ENCODE data around the gene HPX.
A peak's percentile ranks its signal among the peaks of the same experiment; 100 is the strongest.

HPX gene

DNA sequence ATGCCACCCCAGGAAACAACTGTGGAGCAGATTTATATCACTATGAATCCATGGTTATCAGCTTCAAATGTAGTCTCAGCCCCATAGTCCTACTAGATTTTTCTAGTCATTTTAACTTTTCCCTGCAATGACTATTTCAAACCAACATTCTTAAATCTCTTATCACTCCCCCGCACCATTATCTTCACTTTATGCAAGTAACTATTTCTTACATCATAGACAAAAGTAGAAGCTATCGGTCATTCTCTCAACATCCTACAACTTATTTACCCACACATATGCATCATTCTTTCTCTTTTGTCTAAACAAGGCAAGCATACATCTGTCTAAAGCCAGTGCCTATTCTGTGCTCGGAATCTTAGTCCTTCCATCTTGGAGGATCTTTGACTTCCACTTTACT is 44.9 kb upstream of the HPX start:
- TF ChIP-seq CSDC2 (CRISPR knock-in tag; IDR thresholded peaks at IDR 0.05), result no peak
- no peak for TF ChIP-seq ZFP30 (CRISPR knock-in tag; IDR thresholded peaks at IDR 0.05)
- TF ChIP-seq ESRRG (CRISPR knock-in tag; IDR thresholded peaks at IDR 0.05), result no peak
- no peak for TF ChIP-seq GLIS3 (CRISPR knock-in tag; IDR thresholded peaks at IDR 0.05)
- TF ChIP-seq TCF4 (CRISPR knock-in tag; IDR thresholded peaks at IDR 0.05; ENCODE audit: borderline replicate concordance), result no peak
- TF ChIP-seq SNAI2 (CRISPR knock-in tag; IDR thresholded peaks at IDR 0.05), result no peak
- TF ChIP-seq, protein P1, sequence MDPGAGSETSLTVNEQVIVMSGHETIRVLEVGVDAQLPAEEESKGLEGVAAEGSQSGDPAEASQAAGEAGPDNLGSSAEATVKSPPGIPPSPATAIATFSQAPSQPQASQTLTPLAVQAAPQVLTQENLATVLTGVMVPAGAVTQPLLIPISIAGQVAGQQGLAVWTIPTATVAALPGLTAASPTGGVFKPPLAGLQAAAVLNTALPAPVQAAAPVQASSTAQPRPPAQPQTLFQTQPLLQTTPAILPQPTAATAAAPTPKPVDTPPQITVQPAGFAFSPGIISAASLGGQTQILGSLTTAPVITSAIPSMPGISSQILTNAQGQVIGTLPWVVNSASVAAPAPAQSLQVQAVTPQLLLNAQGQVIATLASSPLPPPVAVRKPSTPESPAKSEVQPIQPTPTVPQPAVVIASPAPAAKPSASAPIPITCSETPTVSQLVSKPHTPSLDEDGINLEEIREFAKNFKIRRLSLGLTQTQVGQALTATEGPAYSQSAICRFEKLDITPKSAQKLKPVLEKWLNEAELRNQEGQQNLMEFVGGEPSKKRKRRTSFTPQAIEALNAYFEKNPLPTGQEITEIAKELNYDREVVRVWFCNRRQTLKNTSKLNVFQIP (CRISPR knock-in tag; IDR thresholded peaks at IDR 0.05; ENCODE audit: borderline replicate concordance, low read depth), result no peak
- TF ChIP-seq OSR1 (CRISPR knock-in tag; IDR thresholded peaks at IDR 0.05), result no peak
- TF ChIP-seq ZC3H10 (CRISPR knock-in tag; IDR thresholded peaks at IDR 0.05), result no peak
- no peak for ATAC-seq

DNA sequence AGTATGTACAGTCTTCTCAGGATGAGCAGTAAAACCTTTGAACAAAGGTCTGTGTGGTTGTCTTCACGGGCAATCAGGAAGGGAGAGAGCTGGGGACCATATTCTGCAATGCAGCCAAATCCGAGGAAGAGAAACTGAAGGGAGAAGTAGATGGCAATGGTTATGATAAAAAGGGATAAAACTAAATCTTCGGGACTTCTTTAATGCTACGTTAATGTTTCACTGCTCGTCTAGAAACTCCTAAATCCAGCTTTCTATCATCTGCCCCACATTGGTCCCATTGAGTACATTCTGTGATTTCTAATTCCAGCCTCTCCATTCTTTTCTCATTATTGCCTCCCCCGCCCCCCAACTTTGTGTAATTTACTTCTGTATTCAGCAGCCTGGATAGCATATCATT is 42.2 kb upstream of the HPX start:
- TF ChIP-seq SNAI2 (CRISPR knock-in tag; IDR thresholded peaks at IDR 0.05), result no peak
- no peak for ATAC-seq

DNA sequence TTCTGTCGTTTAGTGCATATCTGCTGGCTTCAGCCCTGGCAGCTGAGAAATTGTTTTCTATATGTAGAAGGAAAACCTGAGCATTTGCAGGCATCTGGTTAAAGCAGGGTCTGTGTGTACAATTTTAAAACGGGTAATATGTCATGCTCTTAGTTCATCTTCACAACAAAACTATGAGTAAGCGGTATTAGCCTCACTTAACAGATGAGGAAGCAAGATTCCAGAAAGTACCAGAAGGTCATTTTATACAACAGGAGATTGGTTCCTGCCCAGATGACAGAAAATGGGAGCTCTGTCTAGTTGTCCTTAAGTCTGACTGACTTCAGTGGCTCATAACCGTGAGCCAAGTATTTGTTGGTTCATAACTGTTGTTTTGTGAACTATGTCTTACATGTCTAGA is 41.7 kb upstream of the HPX start:
- TF ChIP-seq, protein P2, sequence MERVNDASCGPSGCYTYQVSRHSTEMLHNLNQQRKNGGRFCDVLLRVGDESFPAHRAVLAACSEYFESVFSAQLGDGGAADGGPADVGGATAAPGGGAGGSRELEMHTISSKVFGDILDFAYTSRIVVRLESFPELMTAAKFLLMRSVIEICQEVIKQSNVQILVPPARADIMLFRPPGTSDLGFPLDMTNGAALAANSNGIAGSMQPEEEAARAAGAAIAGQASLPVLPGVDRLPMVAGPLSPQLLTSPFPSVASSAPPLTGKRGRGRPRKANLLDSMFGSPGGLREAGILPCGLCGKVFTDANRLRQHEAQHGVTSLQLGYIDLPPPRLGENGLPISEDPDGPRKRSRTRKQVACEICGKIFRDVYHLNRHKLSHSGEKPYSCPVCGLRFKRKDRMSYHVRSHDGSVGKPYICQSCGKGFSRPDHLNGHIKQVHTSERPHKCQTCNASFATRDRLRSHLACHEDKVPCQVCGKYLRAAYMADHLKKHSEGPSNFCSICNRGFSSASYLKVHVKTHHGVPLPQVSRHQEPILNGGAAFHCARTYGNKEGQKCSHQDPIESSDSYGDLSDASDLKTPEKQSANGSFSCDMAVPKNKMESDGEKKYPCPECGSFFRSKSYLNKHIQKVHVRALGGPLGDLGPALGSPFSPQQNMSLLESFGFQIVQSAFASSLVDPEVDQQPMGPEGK (CRISPR knock-in tag; IDR thresholded peaks at IDR 0.05; ENCODE audit: borderline replicate concordance), result no peak
- ATAC-seq, result no peak

DNA sequence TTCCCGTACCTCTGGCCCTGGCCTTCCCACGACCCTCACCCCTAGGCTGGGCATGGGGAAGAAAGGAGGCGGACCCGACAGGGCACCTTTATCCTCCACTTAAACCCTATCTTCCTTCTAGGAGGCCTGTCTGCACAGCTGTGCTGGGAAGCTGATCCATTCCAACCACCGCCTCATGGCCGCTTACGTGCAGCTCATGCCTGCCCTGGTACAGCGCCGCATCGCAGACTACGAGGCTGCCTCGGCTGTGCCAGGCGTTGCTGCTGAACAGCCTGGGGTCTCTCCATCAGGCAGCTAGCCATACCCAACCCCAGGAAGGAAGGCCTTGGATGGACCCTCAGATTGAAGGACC is 41.1 kb upstream of the HPX start:
- TF ChIP-seq TCF4 (CRISPR knock-in tag; IDR thresholded peaks at IDR 0.05; ENCODE audit: borderline replicate concordance) (no peak), ARNTL (CRISPR knock-in tag; IDR thresholded peaks at IDR 0.05; ENCODE audit: borderline replicate concordance, low read depth) (no peak), CSDC2 (CRISPR knock-in tag; IDR thresholded peaks at IDR 0.05) (no peak), RARB (CRISPR knock-in tag; IDR thresholded peaks at IDR 0.05) (no peak), ZNF70 (CRISPR knock-in tag; IDR thresholded peaks at IDR 0.05) (no peak), ESRRG (CRISPR knock-in tag; IDR thresholded peaks at IDR 0.05) (no peak), ZC3H10 (CRISPR knock-in tag; IDR thresholded peaks at IDR 0.05) (no peak), ZFP3 (CRISPR knock-in tag; IDR thresholded peaks at IDR 0.05) (no peak), ZNF565 (CRISPR knock-in tag; conservative IDR thresholded peaks at IDR 0.05; ENCODE audit: low read depth) (no peak)
- TF ChIP-seq, protein P3, sequence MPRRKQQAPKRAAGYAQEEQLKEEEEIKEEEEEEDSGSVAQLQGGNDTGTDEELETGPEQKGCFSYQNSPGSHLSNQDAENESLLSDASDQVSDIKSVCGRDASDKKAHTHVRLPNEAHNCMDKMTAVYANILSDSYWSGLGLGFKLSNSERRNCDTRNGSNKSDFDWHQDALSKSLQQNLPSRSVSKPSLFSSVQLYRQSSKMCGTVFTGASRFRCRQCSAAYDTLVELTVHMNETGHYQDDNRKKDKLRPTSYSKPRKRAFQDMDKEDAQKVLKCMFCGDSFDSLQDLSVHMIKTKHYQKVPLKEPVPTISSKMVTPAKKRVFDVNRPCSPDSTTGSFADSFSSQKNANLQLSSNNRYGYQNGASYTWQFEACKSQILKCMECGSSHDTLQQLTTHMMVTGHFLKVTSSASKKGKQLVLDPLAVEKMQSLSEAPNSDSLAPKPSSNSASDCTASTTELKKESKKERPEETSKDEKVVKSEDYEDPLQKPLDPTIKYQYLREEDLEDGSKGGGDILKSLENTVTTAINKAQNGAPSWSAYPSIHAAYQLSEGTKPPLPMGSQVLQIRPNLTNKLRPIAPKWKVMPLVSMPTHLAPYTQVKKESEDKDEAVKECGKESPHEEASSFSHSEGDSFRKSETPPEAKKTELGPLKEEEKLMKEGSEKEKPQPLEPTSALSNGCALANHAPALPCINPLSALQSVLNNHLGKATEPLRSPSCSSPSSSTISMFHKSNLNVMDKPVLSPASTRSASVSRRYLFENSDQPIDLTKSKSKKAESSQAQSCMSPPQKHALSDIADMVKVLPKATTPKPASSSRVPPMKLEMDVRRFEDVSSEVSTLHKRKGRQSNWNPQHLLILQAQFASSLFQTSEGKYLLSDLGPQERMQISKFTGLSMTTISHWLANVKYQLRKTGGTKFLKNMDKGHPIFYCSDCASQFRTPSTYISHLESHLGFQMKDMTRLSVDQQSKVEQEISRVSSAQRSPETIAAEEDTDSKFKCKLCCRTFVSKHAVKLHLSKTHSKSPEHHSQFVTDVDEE (CRISPR knock-in tag; IDR thresholded peaks at IDR 0.05), result no peak
- TF ChIP-seq, protein P4, sequence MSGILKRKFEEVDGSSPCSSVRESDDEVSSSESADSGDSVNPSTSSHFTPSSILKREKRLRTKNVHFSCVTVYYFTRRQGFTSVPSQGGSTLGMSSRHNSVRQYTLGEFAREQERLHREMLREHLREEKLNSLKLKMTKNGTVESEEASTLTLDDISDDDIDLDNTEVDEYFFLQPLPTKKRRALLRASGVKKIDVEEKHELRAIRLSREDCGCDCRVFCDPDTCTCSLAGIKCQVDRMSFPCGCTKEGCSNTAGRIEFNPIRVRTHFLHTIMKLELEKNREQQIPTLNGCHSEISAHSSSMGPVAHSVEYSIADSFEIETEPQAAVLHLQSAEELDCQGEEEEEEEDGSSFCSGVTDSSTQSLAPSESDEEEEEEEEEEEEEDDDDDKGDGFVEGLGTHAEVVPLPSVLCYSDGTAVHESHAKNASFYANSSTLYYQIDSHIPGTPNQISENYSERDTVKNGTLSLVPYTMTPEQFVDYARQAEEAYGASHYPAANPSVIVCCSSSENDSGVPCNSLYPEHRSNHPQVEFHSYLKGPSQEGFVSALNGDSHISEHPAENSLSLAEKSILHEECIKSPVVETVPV (CRISPR knock-in tag; IDR thresholded peaks at IDR 0.05), result no peak
- TF ChIP-seq, protein P1 (CRISPR knock-in tag; IDR thresholded peaks at IDR 0.05; ENCODE audit: borderline replicate concordance, low read depth), result no peak
- TF ChIP-seq, protein P5, sequence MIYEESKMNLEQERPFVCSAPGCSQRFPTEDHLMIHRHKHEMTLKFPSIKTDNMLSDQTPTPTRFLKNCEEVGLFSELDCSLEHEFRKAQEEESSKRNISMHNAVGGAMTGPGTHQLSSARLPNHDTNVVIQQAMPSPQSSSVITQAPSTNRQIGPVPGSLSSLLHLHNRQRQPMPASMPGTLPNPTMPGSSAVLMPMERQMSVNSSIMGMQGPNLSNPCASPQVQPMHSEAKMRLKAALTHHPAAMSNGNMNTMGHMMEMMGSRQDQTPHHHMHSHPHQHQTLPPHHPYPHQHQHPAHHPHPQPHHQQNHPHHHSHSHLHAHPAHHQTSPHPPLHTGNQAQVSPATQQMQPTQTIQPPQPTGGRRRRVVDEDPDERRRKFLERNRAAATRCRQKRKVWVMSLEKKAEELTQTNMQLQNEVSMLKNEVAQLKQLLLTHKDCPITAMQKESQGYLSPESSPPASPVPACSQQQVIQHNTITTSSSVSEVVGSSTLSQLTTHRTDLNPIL (CRISPR knock-in tag; IDR thresholded peaks at IDR 0.05; ENCODE audit: low read depth), result no peak
- peak; percentile 39 for ATAC-seq

Measured in SK-N-SH treated with all-trans-retinoic acid at 6 μM for 48 hours (cell line).